ENCODE data around the gene DDX3Y.
A peak's percentile ranks its signal among the peaks of the same experiment; 100 is the strongest.

DDX3Y gene

GRCh38 chrY:12898604-12899003 lies 6.1 kb upstream of the DDX3Y start:
- WGBS, result 86% methylated on average over 1 of the region's 2 CpGs
- H2BK12ac ChIP-seq (ENCODE audit: low read length in 2 of 2), result no peak overlapping the region
- no peak overlapping the region for H3K4me3 ChIP-seq (ENCODE audit: insufficient read depth in 1 of 2, low read depth in 1 of 2, low read length in 2 of 2)

GRCh38 chrY:12905517-12905872 lies 827 bp downstream of the DDX3Y start:
- Histone ChIP-seq H3K9ac (ENCODE audit: low read length) (no peak overlapping the region), H2BK5ac (ENCODE audit: low read depth, low read length, poor library complexity, severe bottlenecking) (no peak overlapping the region), H3K27me3 (ENCODE audit: control insufficient read depth in 1 of 2, insufficient read depth in 1 of 2, low read length in 2 of 2) (no peaks in the 10 kb centered on the region), H3K4me2 (ENCODE audit: low read length, poor library complexity, severe bottlenecking) (peak overlapping the region; percentile 40), H2BK120ac (ENCODE audit: low read depth, low read length) (no peak overlapping the region), H3K14ac (ENCODE audit: low read length in 2 of 2) (no peak overlapping the region), H3K4me1 (ENCODE audit: control insufficient read depth, insufficient read depth, low read depth, low read length) (peaks cover 1% of the 10 kb centered on the region), H3K4me3 (ENCODE audit: insufficient read depth in 1 of 2, low read depth in 1 of 2, low read length in 2 of 2) (peak overlapping the region in 1 of 2 experiments; percentile 68), H4K8ac (ENCODE audit: low read length) (peak overlapping the region; percentile 47), H4K91ac (ENCODE audit: low read length) (peak overlapping the region; percentile 41), H3K36me3 (ENCODE audit: control insufficient read depth in 1 of 2, insufficient read depth in 2 of 2, low read depth in 1 of 2, low read length in 2 of 2) (no peaks in the 10 kb centered on the region), H3K9me3 (ENCODE audit: control insufficient read depth, low read length) (no peaks in the 10 kb centered on the region), H2BK12ac (ENCODE audit: low read length in 2 of 2) (no peak overlapping the region), H3K27ac (ENCODE audit: low read length, poor library complexity, severe bottlenecking) (peak overlapping the region; percentile 92), H3K23ac (ENCODE audit: low read length in 2 of 2) (no peak overlapping the region), H3K18ac (ENCODE audit: low read depth in 1 of 2, low read length in 2 of 2) (peak overlapping the region; percentile 75 to 77), H2AK5ac (ENCODE audit: low read length, severe bottlenecking) (no peak overlapping the region), H3K79me1 (replicated peaks; ENCODE audit: low read length, poor library complexity, severe bottlenecking) (no peaks in the 10 kb centered on the region), H2BK15ac (ENCODE audit: low read depth, poor library complexity, severe bottlenecking) (no peak overlapping the region), H2AFZ (ENCODE audit: low read depth, low read length) (no peak overlapping the region), H3K4ac (ENCODE audit: low read depth in 1 of 2, low read length in 2 of 2) (peak overlapping the region in 1 of 2 experiments; percentile 47)
- WGBS, result under 1% methylated on average over 19 of the region's 19 CpGs
- DNase-seq, result peak; percentile 84

More at GRCh38 chrY:12898604-12899003, 6.1 kb upstream of the DDX3Y start:
- H2AK5ac ChIP-seq (ENCODE audit: low read length, severe bottlenecking), result no peak overlapping the region
- H3K36me3 ChIP-seq (ENCODE audit: control insufficient read depth in 1 of 2, insufficient read depth in 2 of 2, low read depth in 1 of 2, low read length in 2 of 2), result no peaks in the 10 kb centered on the region
- H2BK120ac ChIP-seq (ENCODE audit: low read depth, low read length), result no peak overlapping the region
- no peak overlapping the region for H3K9ac ChIP-seq (ENCODE audit: low read length)
- H3K18ac ChIP-seq (ENCODE audit: low read depth in 1 of 2, low read length in 2 of 2), result no peak overlapping the region
- H3K9me3 ChIP-seq (ENCODE audit: control insufficient read depth, low read length), result no peaks in the 10 kb centered on the region
- H3K4me2 ChIP-seq (ENCODE audit: low read length, poor library complexity, severe bottlenecking), result no peak overlapping the region
- no peak overlapping the region for H3K4ac ChIP-seq (ENCODE audit: low read depth in 1 of 2, low read length in 2 of 2)
- no peak overlapping the region for H2BK15ac ChIP-seq (ENCODE audit: low read depth, poor library complexity, severe bottlenecking)
- H3K79me1 ChIP-seq (replicated peaks; ENCODE audit: low read length, poor library complexity, severe bottlenecking), result no peaks in the 10 kb centered on the region
- H4K8ac ChIP-seq (ENCODE audit: low read length), result no peak overlapping the region
- H4K91ac ChIP-seq (ENCODE audit: low read length), result no peak overlapping the region
- no peak for DNase-seq
- H3K4me1 ChIP-seq (ENCODE audit: control insufficient read depth, insufficient read depth, low read depth, low read length), result no peaks in the 10 kb centered on the region
- H2AFZ ChIP-seq (ENCODE audit: low read depth, low read length), result no peak overlapping the region
- peaks cover 0 to 3% of the 10 kb centered on the region in 2 experiments for H3K27me3 ChIP-seq (ENCODE audit: control insufficient read depth in 1 of 2, insufficient read depth in 1 of 2, low read length in 2 of 2)
- no peak overlapping the region for H3K14ac ChIP-seq (ENCODE audit: low read length in 2 of 2)
- no peak overlapping the region for H3K27ac ChIP-seq (ENCODE audit: low read length, poor library complexity, severe bottlenecking)
- no peak overlapping the region for H2BK5ac ChIP-seq (ENCODE audit: low read depth, low read length, poor library complexity, severe bottlenecking)
- H3K23ac ChIP-seq (ENCODE audit: low read length in 2 of 2), result no peak overlapping the region

- H2BK15ac ChIP-seq (ENCODE audit: low read depth, poor library complexity, severe bottlenecking), result no peak overlapping the region
- H2BK5ac ChIP-seq (ENCODE audit: low read depth, low read length, poor library complexity, severe bottlenecking), result no peak overlapping the region
- H2BK120ac ChIP-seq (ENCODE audit: low read depth, low read length), result no peak overlapping the region
- no peaks in the 10 kb centered on the region for H3K36me3 ChIP-seq (ENCODE audit: control insufficient read depth in 1 of 2, insufficient read depth in 2 of 2, low read depth in 1 of 2, low read length in 2 of 2)
- no peaks in the 10 kb centered on the region for H3K79me1 ChIP-seq (replicated peaks; ENCODE audit: low read length, poor library complexity, severe bottlenecking)
- H3K9ac ChIP-seq (ENCODE audit: low read length), result no peak overlapping the region
- no peak overlapping the region for H4K91ac ChIP-seq (ENCODE audit: low read length)
- no peak overlapping the region for H3K18ac ChIP-seq (ENCODE audit: low read depth in 1 of 2, low read length in 2 of 2)
- H2AFZ ChIP-seq (ENCODE audit: low read depth, low read length), result no peak overlapping the region
- no peaks in the 10 kb centered on the region for H3K27me3 ChIP-seq (ENCODE audit: control insufficient read depth in 1 of 2, insufficient read depth in 1 of 2, low read length in 2 of 2)
- DNase-seq, result no peak
- peak overlapping the region; percentile 43 for H3K4me2 ChIP-seq (ENCODE audit: low read length, poor library complexity, severe bottlenecking)
- no peak overlapping the region for H4K8ac ChIP-seq (ENCODE audit: low read length)
- WGBS, result 0% methylated on average over 8 of the region's 15 CpGs
- H3K4me3 ChIP-seq (ENCODE audit: insufficient read depth in 1 of 2, low read depth in 1 of 2, low read length in 2 of 2), result peak overlapping the region in 1 of 2 experiments; percentile 68
- H3K4me1 ChIP-seq (ENCODE audit: control insufficient read depth, insufficient read depth, low read depth, low read length), result peaks cover 1% of the 10 kb centered on the region
- no peak overlapping the region for H2AK5ac ChIP-seq (ENCODE audit: low read length, severe bottlenecking)
- no peaks in the 10 kb centered on the region for H3K9me3 ChIP-seq (ENCODE audit: control insufficient read depth, low read length)
- H2BK12ac ChIP-seq (ENCODE audit: low read length in 2 of 2), result no peak overlapping the region
- H3K27ac ChIP-seq (ENCODE audit: low read length, poor library complexity, severe bottlenecking), result peak overlapping the region; percentile 26
- no peak overlapping the region for H3K4ac ChIP-seq (ENCODE audit: low read depth in 1 of 2, low read length in 2 of 2)
- H3K14ac ChIP-seq (ENCODE audit: low read length in 2 of 2), result no peak overlapping the region
- no peak overlapping the region for H3K23ac ChIP-seq (ENCODE audit: low read length in 2 of 2)
Observed at GRCh38 chrY:12905895-12906294, 1.2 kb downstream of the DDX3Y start.

DNA sequence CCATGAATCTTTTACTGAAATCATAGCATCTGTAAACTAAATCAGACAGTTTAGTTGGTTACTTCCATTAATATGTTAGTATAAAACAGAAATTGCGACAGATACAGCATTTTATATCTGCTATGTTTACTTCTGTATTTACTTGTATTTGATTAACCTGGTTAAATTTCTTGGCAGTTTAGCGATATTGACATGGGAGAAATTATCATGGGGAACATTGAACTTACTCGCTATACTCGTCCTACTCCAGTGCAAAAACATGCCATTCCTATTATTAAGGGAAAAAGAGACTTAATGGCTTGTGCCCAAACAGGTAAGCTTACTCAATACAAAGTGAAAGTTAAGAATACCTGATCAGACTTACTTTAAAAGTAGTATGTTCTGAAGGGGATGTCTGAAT lies 8.9 kb downstream of the DDX3Y start:
- H4K91ac ChIP-seq (ENCODE audit: low read length), result no peak overlapping the region
- DNase-seq, result no peak
- H3K14ac ChIP-seq (ENCODE audit: low read length in 2 of 2), result no peak overlapping the region
- no peaks in the 10 kb centered on the region for H3K27me3 ChIP-seq (ENCODE audit: control insufficient read depth in 1 of 2, insufficient read depth in 1 of 2, low read length in 2 of 2)
- no peak overlapping the region for H3K9ac ChIP-seq (ENCODE audit: low read length)
- no peak overlapping the region for H2BK12ac ChIP-seq (ENCODE audit: low read length in 2 of 2)
- H4K8ac ChIP-seq (ENCODE audit: low read length), result no peak overlapping the region
- no peaks in the 10 kb centered on the region for H3K9me3 ChIP-seq (ENCODE audit: control insufficient read depth, low read length)
- H3K4me1 ChIP-seq (ENCODE audit: control insufficient read depth, insufficient read depth, low read depth, low read length), result no peaks in the 10 kb centered on the region
- WGBS, result no CpG with 5 or more reads among the region's 4 CpGs
- no peak overlapping the region for H3K4ac ChIP-seq (ENCODE audit: low read depth in 1 of 2, low read length in 2 of 2)
- H3K36me3 ChIP-seq (ENCODE audit: control insufficient read depth in 1 of 2, insufficient read depth in 2 of 2, low read depth in 1 of 2, low read length in 2 of 2), result peaks cover 0 to 5% of the 10 kb centered on the region in 2 experiments
- no peak overlapping the region for H3K4me2 ChIP-seq (ENCODE audit: low read length, poor library complexity, severe bottlenecking)
- H2AFZ ChIP-seq (ENCODE audit: low read depth, low read length), result no peak overlapping the region
- H3K23ac ChIP-seq (ENCODE audit: low read length in 2 of 2), result no peak overlapping the region
- H3K79me1 ChIP-seq (replicated peaks; ENCODE audit: low read length, poor library complexity, severe bottlenecking), result no peaks in the 10 kb centered on the region
- no peak overlapping the region for H2BK120ac ChIP-seq (ENCODE audit: low read depth, low read length)
- H2AK5ac ChIP-seq (ENCODE audit: low read length, severe bottlenecking), result no peak overlapping the region
- H3K27ac ChIP-seq (ENCODE audit: low read length, poor library complexity, severe bottlenecking), result no peak overlapping the region
- no peak overlapping the region for H3K4me3 ChIP-seq (ENCODE audit: insufficient read depth in 1 of 2, low read depth in 1 of 2, low read length in 2 of 2)
- no peak overlapping the region for H3K18ac ChIP-seq (ENCODE audit: low read depth in 1 of 2, low read length in 2 of 2)
- no peak overlapping the region for H2BK15ac ChIP-seq (ENCODE audit: low read depth, poor library complexity, severe bottlenecking)
- no peak overlapping the region for H2BK5ac ChIP-seq (ENCODE audit: low read depth, low read length, poor library complexity, severe bottlenecking)
